Measurements from ENCODE around the gene TMEM190. TPM values are rescaled to one million over a fixed set of nuclear protein-coding genes. Genes with fewer than 3 reads are reported as not detected.

The TMEM190 gene
- total and polyA plus RNA-seq, 2 donors (not counting 1 experiment from before 2014, with no cell fraction given): not detected

DNA sequence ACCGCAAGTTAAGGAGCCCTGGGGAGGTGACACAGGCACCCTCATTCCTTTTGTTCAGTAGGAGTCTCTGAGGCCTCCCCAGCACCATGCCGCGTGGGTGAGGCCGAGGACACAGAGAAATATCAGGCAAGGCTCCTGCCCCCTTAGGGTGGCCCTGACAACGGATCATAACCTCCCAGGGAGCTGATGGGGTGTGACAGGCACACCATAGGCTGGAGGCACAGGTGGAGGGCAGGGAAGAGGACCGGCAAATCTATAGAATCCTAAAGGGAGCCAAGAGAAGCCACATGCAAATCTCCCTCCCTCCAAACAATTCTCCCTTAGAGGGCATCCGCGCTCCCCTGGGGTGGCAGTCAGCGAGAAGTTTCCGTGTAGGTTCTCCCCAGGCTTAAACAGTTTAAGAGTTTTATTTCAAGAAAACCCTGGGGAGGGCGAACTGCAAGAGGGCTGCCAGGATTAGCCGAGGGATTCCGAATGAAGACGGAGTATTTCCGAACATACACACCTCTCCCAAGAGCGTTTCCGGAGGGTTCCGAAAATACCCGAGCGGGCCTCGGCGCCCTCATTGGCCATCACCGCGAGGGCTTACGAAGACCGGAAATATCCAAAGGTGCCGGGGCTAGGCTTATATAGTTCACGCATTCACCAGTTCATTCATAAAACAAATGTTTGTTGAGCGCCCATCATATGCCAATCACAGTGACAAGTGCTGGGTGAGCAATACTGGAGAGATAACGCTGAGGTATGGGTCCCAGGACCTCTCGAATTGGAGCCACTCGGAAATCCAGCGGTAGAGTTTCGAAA lies 8.5 kb downstream of the TMEM190 start:
- CTCF ChIA-PET: interaction anchor here (0.6 to 3.1 kb wide), 14 partner anchors 12 to 296 kb away, joined by 3 to 39 read pairs (median 5); partner anchors contain the start of gene CCDC106
- intact Hi-C loops (cut with micrococcal nuclease): loop anchor here (1.0 kb wide), 5 partner anchors 23 to 268 kb away; partner anchors contain the start of genes KMT5C, PPP1R12C and PPP6R1
- no peaks in the 10 kb centered on the region for H3K9me3 Mint-ChIP-seq (ENCODE audit: insufficient read depth)

More for the DNA sequence above, 8.5 kb downstream of the TMEM190 start:
- Mint-ChIP-seq H3K4me3 (peak overlapping the region; percentile 100), H3K27me3 (no peaks in the 10 kb centered on the region), H3K27ac (peak overlapping the region; percentile 100), H3K4me1 (peaks cover 62% of the 10 kb centered on the region)
- Histone ChIP-seq H3K9me3 (ENCODE audit: control extremely low read depth in 1 of 3, control insufficient read depth in 2 of 3, insufficient read depth in 1 of 3, low read length in 2 of 3) (no peaks in the 10 kb centered on the region), H3K4me3 (ENCODE audit: control extremely low read depth in 1 of 5, extremely low read depth in 1 of 5, insufficient read depth in 1 of 5, low read depth in 2 of 5, low read length in 4 of 5) (peak overlapping the region; percentile 85 to 99 (median 97)), H3K4me1 (ENCODE audit: control insufficient read depth in 2 of 2, insufficient read depth in 2 of 2, low read length in 2 of 2) (peaks cover 40 to 57% of the 10 kb centered on the region in 2 donors), H3K27ac (ENCODE audit: low read length in 2 of 2) (peak overlapping the region; percentile 96), H3K79me2 (ENCODE audit: control insufficient read depth, insufficient read depth, low read length) (peaks cover 46% of the 10 kb centered on the region), H4K20me1 (ENCODE audit: control insufficient read depth, insufficient read depth, low read length, poor library complexity, severe bottlenecking) (peaks cover 48% of the 10 kb centered on the region), H2AFZ (ENCODE audit: insufficient read depth, low read depth, low read length, poor library complexity, severe bottlenecking) (peak overlapping the region; percentile 88), H3K4me2 (replicated peaks; ENCODE audit: low read depth, low read length, poor library complexity, severe bottlenecking) (peak overlapping the region; percentile 74), H3K9ac (ENCODE audit: low read length) (peak overlapping the region; percentile 96), H3K27me3 (replicated peaks in 1 of 4; ENCODE audit: control extremely low read depth in 1 of 4, control insufficient read depth in 3 of 4, insufficient read depth in 4 of 4, low read length in 3 of 4) (no peaks in the 10 kb centered on the region), H3K36me3 (replicated peaks in 1 of 2; ENCODE audit: control extremely low read depth in 1 of 2, control insufficient read depth in 1 of 2, extremely low read depth in 1 of 2, insufficient read depth in 2 of 2, low read length in 1 of 2) (peaks cover 3 to 34% of the 10 kb centered on the region in 2 experiments)
- peak; percentile 95 for DNase-seq
- TF ChIP-seq EZH2 (IDR thresholded peaks at IDR 0.05; ENCODE audit: borderline replicate concordance, insufficient read depth, low read depth, low read length, poor library complexity, severe bottlenecking) (no peak), CTCF (IDR thresholded peaks at IDR 0.05) (no peak)
- 5% methylated on average over 31 of the region's 34 CpGs for WGBS (ENCODE audit: insufficient coverage)
- ATAC-seq (ENCODE audit: low read depth): peak; percentile 73
- POLR2A ChIA-PET: interaction anchor here (1.1 to 2.6 kb wide), 6 partner anchors 15 to 211 kb away, joined by 3 to 12 read pairs (median 7); partner anchors contain the start of genes KMT5C, PPP6R1 and UBE2S

Measured in B cell (primary cell).